NT2/D1 (cell line): Measurements from ENCODE around the gene THPO.

Experiments
- DNase-seq: peaks from one replicate; pipeline ENCODE4 v3.0.0-alpha.2; 2011; ENCODE audit warnings: low read depth, low spot score
- H3K27me3 ChIP-seq: 2 replicates; pipeline ENCODE4 v1.6.0; 2011; ENCODE audit warnings: mild to moderate bottlenecking; ENCODE audit not compliant: insufficient read length, insufficient read depth
- H3K36me3 ChIP-seq: 2 replicates; pipeline ENCODE4 v1.6.1; 2011; ENCODE audit warnings: mild to moderate bottlenecking, low read length, mixed read lengths; ENCODE audit not compliant: insufficient read depth, insufficient read length
- H3K4me1 ChIP-seq: 2 replicates; pipeline ENCODE4 v1.5.1; 2011; ENCODE audit not compliant: insufficient read depth, insufficient read length
- H3K4me3 ChIP-seq: 2 replicates; pipeline ENCODE4 v1.5.1; 2011; ENCODE audit warnings: low read depth; ENCODE audit not compliant: insufficient read length
- H3K9ac ChIP-seq: 2 replicates; pipeline ENCODE4 v1.6.0; 2011; ENCODE audit warnings: low read depth; ENCODE audit not compliant: insufficient read length
- H3K9me3 ChIP-seq: 2 replicates; pipeline ENCODE4 v1.5.1; 2011; ENCODE audit warnings: mild to moderate bottlenecking, low read length; ENCODE audit not compliant: insufficient read depth
- SUZ12 ChIP-seq: IDR thresholded peaks from 2 replicates; pipeline ENCODE4 v1.6.1; 2011; ENCODE audit not compliant: insufficient read length, insufficient read depth; ENCODE audit errors: extremely low read depth
- YY1 ChIP-seq: IDR thresholded peaks from 2 replicates; pipeline ENCODE4 v1.6.1; 2011; ENCODE audit not compliant: insufficient read length, insufficient read depth
- ZNF274 ChIP-seq: IDR thresholded peaks from 2 replicates; pipeline ENCODE4 v1.6.1; 2011; ENCODE audit warnings: mild to moderate bottlenecking, low read depth, low read length

THPO gene

DNA sequence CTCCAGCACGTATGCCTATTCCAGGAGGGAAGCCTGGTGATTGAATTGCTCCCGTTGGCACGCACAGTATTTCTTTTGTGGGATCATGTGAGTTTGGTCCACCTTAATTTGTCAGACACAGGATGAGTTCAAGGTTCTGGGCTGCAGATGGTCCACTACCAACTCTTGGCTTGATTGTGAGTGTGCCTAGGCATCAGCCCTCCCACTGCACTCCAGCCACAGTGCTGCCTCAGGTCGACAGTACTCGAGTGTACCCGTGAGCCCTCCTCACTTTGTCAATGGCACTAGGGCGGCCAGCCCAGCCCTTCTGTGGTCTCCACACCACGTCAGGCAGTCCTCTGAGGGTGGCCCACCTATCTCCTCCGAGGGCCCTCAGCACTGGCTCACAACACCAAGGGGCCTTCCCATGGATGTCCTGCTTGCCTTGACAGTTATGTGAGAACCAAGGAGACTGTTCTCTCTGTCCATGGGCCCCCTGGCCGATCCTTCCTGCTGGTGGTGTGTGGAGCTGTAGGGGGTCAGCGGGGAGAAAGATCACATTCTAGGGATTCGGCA lies 32.0 kb upstream of the THPO start:
- Histone ChIP-seq H3K27me3 (peaks cover 3% of the 10 kb centered on the region), H3K9me3 (no peaks in the 10 kb centered on the region), H3K9ac (no peak overlapping the region), H3K36me3 (no peaks in the 10 kb centered on the region), H3K4me3 (no peak overlapping the region), H3K4me1 (peaks cover 11% of the 10 kb centered on the region)
- DNase-seq = no peak
- TF ChIP-seq SUZ12 = no peak
- no peak for TF ChIP-seq YY1
- no peak for TF ChIP-seq ZNF274

DNA sequence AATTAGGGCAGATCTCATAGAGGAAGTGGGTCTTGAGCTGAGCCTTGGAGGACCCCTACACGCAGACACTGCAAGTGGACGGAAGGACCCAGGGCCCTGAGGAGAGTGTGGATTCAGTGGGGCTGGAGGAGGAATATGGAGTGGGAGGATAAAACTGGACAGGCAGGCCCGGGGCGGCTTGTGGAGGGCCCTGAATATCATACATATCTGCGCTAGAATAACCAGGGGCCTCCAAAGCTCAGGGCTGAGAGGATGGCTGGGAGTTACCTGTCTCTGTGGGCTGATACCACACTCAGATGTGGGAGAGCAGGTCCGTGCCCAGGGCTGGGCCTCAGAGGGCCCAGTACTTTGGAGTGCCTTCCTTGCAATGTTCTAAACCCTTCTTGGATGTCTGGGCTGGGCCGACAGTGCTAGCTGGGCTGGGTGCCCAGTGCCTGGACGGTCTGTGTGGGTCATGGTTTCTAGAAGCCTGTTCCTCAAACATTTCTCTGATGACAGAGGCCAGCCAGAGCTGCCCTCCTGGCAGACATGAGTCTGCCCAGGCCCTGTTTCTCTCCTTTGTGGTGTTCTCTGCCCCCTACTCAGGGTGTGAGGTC lies 31.4 kb upstream of the THPO start:
- Histone ChIP-seq H3K36me3 (no peaks in the 10 kb centered on the region), H3K9ac (no peak overlapping the region), H3K4me1 (peaks cover 5% of the 10 kb centered on the region), H3K9me3 (no peaks in the 10 kb centered on the region), H3K4me3 (no peak overlapping the region), H3K27me3 (peaks cover 3% of the 10 kb centered on the region)
- no peak for DNase-seq
- TF ChIP-seq SUZ12 (no peak), YY1 (no peak), ZNF274 (no peak)

DNA sequence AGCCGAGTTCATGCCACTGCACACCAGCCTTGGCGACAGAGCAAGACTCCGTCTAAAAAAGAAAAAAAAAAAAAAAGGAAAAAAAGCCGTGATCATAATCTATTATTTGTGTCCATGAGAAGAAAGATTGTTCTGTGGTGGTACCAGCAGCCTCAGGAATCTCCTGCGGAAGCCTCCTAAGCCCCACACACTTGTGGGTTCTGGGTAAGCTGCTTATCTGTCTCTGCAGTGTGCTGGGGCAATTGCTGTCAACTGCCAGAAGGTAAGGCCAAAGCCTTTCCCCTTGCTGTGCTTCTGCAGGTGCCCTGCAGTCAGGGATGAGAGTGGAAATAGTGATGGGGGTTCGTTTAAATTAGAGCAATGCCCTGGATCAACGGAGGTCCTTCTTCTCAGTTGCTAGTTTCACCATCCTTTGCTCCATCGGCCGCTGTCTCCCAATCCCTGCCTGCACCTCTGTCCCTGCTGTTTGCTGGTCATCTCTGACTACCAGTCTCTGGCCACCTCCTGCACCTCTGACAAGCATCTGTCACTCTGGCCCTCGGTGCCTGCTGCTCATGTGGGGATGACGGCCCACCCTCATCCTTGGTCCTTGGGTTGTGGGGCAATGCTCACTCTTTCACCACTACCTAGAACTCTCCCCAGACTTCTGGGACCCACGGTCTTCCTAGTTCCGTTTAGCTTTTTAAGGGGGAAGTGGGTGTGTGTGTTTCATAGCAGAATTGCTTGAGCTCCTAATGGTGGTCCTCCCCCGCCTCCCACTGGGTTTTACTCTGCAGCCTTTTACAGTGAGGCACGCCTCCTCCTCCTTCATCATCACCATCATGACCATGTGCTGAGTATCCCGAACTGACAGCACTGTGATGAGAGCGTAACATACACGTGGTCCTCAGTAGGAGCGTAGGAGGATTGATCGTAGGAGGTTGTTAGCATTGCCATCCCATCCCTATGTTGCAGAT lies 27.3 kb upstream of the THPO start:
- H3K4me1 ChIP-seq = peaks cover 3% of the 10 kb centered on the region
- no peak for DNase-seq
- H3K27me3 ChIP-seq = peaks cover 11% of the 10 kb centered on the region

DNA sequence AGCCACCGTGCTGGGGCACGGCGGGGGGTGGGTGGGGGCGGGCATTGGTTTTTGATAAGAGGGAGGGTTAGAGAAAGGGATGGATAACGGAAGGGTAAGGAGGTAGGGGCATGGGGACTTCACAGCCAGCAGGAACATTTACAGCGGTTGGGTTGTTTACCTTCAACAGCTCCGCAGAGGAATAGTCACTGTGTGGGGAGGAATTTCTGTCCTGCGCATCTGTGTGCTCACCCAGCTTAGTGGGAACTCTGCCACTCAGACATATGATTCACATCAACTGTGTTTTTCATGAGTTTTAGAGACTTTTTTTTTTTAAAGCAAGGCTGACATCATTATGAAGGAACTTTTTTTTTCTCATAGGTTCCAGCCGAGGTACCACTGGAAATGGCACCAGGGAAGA lies 21.4 kb upstream of the THPO start:
- Histone ChIP-seq H3K9me3 (no peaks in the 10 kb centered on the region), H3K36me3 (no peaks in the 10 kb centered on the region), H3K27me3 (peaks cover 9% of the 10 kb centered on the region), H3K9ac (no peak overlapping the region), H3K4me3 (no peak overlapping the region), H3K4me1 (no peaks in the 10 kb centered on the region)
- DNase-seq = no peak
- TF ChIP-seq SUZ12 (no peak), ZNF274 (no peak), YY1 (no peak)

More for the DNA sequence above, 27.3 kb upstream of the THPO start:
- Histone ChIP-seq H3K9me3 (no peaks in the 10 kb centered on the region), H3K9ac (no peak overlapping the region), H3K36me3 (no peaks in the 10 kb centered on the region), H3K4me3 (no peak overlapping the region)
- no peak for TF ChIP-seq SUZ12
- TF ChIP-seq ZNF274 = no peak
- TF ChIP-seq YY1 = no peak

DNA sequence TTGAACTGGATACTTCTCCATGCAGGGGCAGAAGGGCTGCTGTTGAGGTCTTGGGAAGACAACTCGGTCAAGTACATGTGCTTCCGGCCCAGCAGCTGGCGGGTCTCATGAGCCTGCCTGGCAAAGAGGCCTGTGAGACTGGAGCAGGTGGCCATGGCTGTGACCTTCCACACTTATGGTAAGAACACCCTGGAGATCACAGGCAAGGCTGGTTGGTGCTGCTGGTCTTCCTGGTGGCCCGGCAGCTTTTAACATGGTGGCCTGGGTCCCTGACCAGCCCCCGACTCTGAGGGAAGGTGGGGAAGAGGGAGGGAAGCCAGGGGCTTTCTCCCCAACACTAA lies 17.3 kb upstream of the THPO start:
- TF ChIP-seq SUZ12 = no peak
- no peak for TF ChIP-seq YY1
- no peak for TF ChIP-seq ZNF274
- H3K4me1 ChIP-seq = no peaks in the 10 kb centered on the region
- no peaks in the 10 kb centered on the region for H3K27me3 ChIP-seq
- H3K36me3 ChIP-seq = no peaks in the 10 kb centered on the region
- H3K9ac ChIP-seq = no peak overlapping the region
- no peak overlapping the region for H3K4me3 ChIP-seq
- DNase-seq = no peak
- H3K9me3 ChIP-seq = no peaks in the 10 kb centered on the region

DNA sequence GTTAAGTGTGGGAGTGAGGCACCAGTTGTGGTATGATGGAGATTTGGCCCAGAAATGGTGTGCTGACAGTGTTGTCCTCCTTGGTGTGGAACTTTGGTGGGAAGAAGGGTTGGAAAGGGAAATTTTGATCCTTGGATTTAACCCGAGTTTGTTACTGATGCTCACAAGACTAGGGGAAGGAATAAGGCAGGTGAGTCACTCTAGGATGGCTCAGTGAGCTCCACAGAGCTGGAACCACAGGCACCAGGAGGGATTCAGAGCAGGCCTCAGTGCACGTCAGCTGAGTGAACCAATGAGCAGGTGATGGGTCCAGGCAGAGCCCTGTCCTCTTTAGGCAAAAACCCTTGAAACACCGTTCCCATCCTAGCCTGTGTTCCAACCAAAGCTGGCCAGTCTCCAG lies 13.3 kb upstream of the THPO start:
- peaks cover 3% of the 10 kb centered on the region for H3K4me1 ChIP-seq
- no peaks in the 10 kb centered on the region for H3K36me3 ChIP-seq
- H3K4me3 ChIP-seq = no peak overlapping the region
- no peak overlapping the region for H3K9ac ChIP-seq
- TF ChIP-seq YY1 (no peak), ZNF274 (no peak), SUZ12 (no peak)
- H3K27me3 ChIP-seq = no peaks in the 10 kb centered on the region
- H3K9me3 ChIP-seq = no peaks in the 10 kb centered on the region
- DNase-seq = no peak

DNA sequence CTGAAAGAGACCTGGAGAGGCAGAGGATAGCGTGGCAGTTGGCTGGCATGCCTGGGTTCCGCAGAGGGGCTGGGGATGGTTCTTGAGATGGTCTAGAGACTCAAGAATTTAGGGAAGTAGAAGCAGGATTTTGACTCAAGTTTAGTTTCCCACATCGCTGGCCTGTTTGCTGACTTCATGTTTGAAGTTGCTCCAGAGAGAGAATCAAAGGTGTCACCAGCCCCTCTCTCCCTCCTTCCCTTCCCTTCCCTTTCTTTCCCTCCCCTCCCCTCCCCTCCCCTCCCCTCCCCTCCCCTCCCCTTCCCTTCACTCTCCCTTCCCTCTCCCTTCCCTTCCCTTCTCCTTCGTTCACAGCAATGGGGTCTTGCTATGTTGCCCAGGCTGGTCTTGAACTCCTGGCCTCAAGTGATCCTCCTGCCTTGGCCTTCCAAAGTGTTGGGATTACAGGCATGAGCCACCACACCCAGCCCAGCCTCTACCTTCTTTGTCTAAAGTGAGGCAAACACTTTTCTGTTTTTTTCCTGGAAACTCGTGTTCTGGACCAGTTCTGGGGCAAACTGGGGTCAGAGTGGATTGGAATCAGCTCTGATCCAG lies 12.0 kb upstream of the THPO start:
- Histone ChIP-seq H3K9me3 (no peaks in the 10 kb centered on the region), H3K4me1 (peaks cover 3% of the 10 kb centered on the region), H3K27me3 (no peaks in the 10 kb centered on the region), H3K4me3 (no peak overlapping the region), H3K9ac (no peak overlapping the region), H3K36me3 (no peaks in the 10 kb centered on the region)
- DNase-seq = no peak
- no peak for TF ChIP-seq SUZ12
- TF ChIP-seq YY1 = no peak
- TF ChIP-seq ZNF274 = no peak
